ENCODE data around the gene MAP2K6. TPM values are rescaled to one million over a fixed set of nuclear protein-coding genes. Genes with fewer than 3 reads are reported as not detected.

Gene MAP2K6
- total and polyA plus RNA-seq, 2 experiments from 2014 or later, result 0.11 to 0.43 TPM

DNA sequence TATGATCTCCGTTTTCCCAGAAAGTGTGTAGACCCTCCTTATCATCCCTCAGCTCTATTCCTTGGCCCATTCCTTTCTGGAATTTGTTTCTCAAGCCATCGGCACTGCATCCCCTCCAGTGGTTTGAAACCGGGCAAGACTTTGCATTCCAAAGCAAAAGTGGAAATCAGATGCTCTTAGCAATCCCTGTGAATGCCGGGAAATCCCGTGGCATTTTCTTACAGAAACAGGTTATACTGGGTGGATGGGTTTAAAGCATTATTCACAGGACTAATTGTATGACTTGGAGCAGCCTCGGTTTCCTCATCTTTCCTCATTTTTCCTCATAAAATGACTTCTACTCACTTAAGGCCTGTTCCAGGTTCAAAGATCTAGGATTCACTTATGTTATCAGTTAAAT, 52.0 kb downstream of the MAP2K6 start:
- H3K36me3 ChIP-seq (ENCODE audit: low read depth), result no peaks in the 10 kb centered on the region
- in situ Hi-C loops (cut with MboI), result no loop called here
- H3K79me2 ChIP-seq (ENCODE audit: insufficient read depth), result no peaks in the 10 kb centered on the region

DNA sequence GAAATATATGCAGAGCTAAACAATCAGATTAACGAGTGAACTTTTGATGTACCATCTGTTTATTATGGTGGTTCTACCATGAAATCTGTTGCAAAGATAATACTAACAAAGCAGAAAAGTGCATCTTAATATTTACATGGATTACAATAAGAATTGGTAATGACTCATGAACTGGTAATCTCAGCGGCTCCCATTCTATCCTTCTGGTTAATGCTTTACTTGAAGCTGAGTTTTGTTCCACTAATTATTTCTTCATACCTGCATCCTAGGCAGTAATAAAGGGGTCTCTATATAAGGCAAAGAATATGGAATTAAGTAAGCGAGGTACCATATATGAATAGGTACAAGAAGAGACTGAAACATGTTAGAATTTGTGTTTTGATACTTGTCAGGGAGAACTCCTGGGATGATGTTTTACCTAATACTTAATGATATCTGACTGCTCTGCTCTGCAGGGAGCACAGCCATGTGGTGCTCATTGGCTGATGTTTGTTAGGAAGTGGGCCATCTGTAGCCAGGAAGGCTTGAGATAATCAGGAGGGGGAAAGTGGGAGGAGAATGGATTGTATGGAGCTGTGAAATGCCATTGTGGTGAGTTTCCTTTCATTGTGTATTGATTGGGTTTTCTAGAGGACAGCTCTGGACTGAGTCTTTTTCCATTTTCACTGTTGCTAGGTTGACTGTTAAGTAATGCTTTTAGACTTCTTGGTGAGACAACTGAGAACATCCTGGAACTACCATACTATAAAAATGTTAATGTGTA, 52.6 kb downstream of the MAP2K6 start:
- TF ChIP-seq EZH2 (IDR thresholded peaks at IDR 0.05; ENCODE audit: insufficient read depth, poor library complexity, severe bottlenecking) (no peak), EZH2phosphoT487 (IDR thresholded peaks at IDR 0.05; ENCODE audit: insufficient read depth, low read depth) (no peak)
- H3K9me2 ChIP-seq (ENCODE audit: insufficient read depth), result no peaks in the 10 kb centered on the region
- no peaks in the 10 kb centered on the region for H3K27me3 ChIP-seq (replicated peaks; ENCODE audit: insufficient read depth)
- 0 out of 2 replicates have a peak overlapping the region, but pooled peaks have one; percentile 24 for H2AFZ ChIP-seq
- H3K4me1 ChIP-seq (ENCODE audit: insufficient read depth), result no peaks in the 10 kb centered on the region
- no peaks in the 10 kb centered on the region for H3K9me3 ChIP-seq (ENCODE audit: low read depth)
- no peak overlapping the region for H3K27ac ChIP-seq
- in situ Hi-C loops (cut with MboI), result no loop called here
- no peaks in the 10 kb centered on the region for H4K20me1 ChIP-seq (ENCODE audit: insufficient read depth)
- WGBS, 2 experiments (ENCODE audit: low coverage in 1 of 2, low lambda C conversion rate in 2 of 2, missing lambda C conversion rate in 2 of 2), result 89 to 91% methylated on average over 3 of the region's 3 CpGs
- H3K36me3 ChIP-seq (ENCODE audit: low read depth), result no peaks in the 10 kb centered on the region
- H3K4me3 ChIP-seq, result no peak overlapping the region
- H3K9ac ChIP-seq, result no peak overlapping the region
- H3F3A ChIP-seq (ENCODE audit: insufficient read depth), result peaks cover 8% of the 10 kb centered on the region; the same call in 1 of the 2 replicates
- H3K79me2 ChIP-seq (ENCODE audit: insufficient read depth), result no peaks in the 10 kb centered on the region
- no peak overlapping the region for H3K4me2 ChIP-seq (ENCODE audit: unreplicated experiment)
- DNase-seq, result peak; percentile 22

More for the DNA sequence above, 52.0 kb downstream of the MAP2K6 start:
- no peak for DNase-seq
- TF ChIP-seq EZH2phosphoT487 (IDR thresholded peaks at IDR 0.05; ENCODE audit: insufficient read depth, low read depth) (no peak), EZH2 (IDR thresholded peaks at IDR 0.05; ENCODE audit: insufficient read depth, poor library complexity, severe bottlenecking) (no peak)
- no peak overlapping the region for H2AFZ ChIP-seq
- 68 to 69% methylated on average over 6 of the region's 6 CpGs for WGBS, 2 experiments (ENCODE audit: low coverage in 1 of 2, low lambda C conversion rate in 2 of 2, missing lambda C conversion rate in 2 of 2)
- H3K9me3 ChIP-seq (ENCODE audit: low read depth), result no peaks in the 10 kb centered on the region
- H3K4me3 ChIP-seq, result no peak overlapping the region
- H3K4me1 ChIP-seq (ENCODE audit: insufficient read depth), result no peaks in the 10 kb centered on the region
- no peaks in the 10 kb centered on the region for H3K27me3 ChIP-seq (replicated peaks; ENCODE audit: insufficient read depth)
- no peak overlapping the region for H3K27ac ChIP-seq
- no peaks in the 10 kb centered on the region for H4K20me1 ChIP-seq (ENCODE audit: insufficient read depth)
- H3K9ac ChIP-seq, result no peak overlapping the region
- H3F3A ChIP-seq (ENCODE audit: insufficient read depth), result peaks cover 8% of the 10 kb centered on the region; the same call in 1 of the 2 replicates
- no peaks in the 10 kb centered on the region for H3K9me2 ChIP-seq (ENCODE audit: insufficient read depth)
- H3K4me2 ChIP-seq (ENCODE audit: unreplicated experiment), result no peak overlapping the region

DNA sequence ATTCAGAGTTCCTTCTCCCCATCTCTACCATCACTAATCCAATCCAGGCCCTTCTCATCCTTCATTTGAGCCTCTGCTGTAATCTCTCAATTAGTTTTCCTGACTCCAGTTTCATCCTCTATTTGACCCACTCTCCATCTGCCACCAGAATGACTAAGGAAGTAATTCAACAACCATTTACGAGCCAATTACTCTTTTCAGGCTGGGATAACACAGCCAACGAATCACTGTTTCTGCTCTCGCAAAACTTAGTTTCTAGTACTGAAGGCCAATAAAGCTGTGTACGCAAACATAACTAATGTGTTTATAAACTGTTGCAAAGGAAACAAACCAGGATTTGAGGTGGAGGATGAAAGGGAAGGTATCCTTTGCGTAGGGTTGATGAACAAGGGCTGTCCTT, 53.7 kb downstream of the MAP2K6 start:
- Histone ChIP-seq H3K9ac (no peak overlapping the region), H3K27me3 (replicated peaks; ENCODE audit: insufficient read depth) (no peaks in the 10 kb centered on the region), H3K9me3 (ENCODE audit: low read depth) (no peaks in the 10 kb centered on the region), H2AFZ (no peak overlapping the region), H3K79me2 (ENCODE audit: insufficient read depth) (no peaks in the 10 kb centered on the region), H3K9me2 (ENCODE audit: insufficient read depth) (no peaks in the 10 kb centered on the region), H3K36me3 (ENCODE audit: low read depth) (no peaks in the 10 kb centered on the region), H3K4me1 (ENCODE audit: insufficient read depth) (peaks cover 1% of the 10 kb centered on the region; the same call in 1 of the 2 replicates), H3K4me2 (ENCODE audit: unreplicated experiment) (no peak overlapping the region), H3K27ac (no peak overlapping the region), H3F3A (ENCODE audit: insufficient read depth) (peaks cover 8% of the 10 kb centered on the region; the same call in 1 of the 2 replicates), H3K4me3 (no peak overlapping the region), H4K20me1 (ENCODE audit: insufficient read depth) (no peaks in the 10 kb centered on the region)
- DNase-seq, result no peak
- TF ChIP-seq EZH2phosphoT487 (IDR thresholded peaks at IDR 0.05; ENCODE audit: insufficient read depth, low read depth) (no peak), EZH2 (IDR thresholded peaks at IDR 0.05; ENCODE audit: insufficient read depth, poor library complexity, severe bottlenecking) (no peak)
- 82% methylated on average over 5 of the region's 5 CpGs for WGBS, 2 experiments (ENCODE audit: low coverage in 1 of 2, low lambda C conversion rate in 2 of 2, missing lambda C conversion rate in 2 of 2)
- in situ Hi-C loops (cut with MboI), result no loop called here

DNA sequence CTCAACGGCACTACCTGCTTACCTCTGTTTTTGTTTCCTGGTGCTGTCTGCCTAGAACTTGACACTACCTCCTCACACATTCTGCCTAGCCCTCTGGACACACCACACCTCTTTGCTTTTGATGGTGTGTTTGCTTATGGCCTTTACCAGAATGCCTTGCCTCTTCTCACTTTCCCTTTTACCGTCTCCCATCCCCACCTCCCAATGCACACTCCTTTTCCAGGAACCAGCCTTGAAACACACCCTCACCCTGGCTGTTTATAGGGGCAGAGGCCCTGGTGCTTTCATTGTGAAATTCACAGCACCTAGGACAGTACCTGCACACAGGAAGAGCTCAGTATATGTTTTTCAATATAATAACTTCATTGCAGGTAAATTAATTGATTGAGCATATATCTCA, 56.2 kb downstream of the MAP2K6 start:
- H3K9me3 ChIP-seq (ENCODE audit: low read depth), result no peaks in the 10 kb centered on the region
- no peak overlapping the region for H3K4me2 ChIP-seq (ENCODE audit: unreplicated experiment)
- H3K9me2 ChIP-seq (ENCODE audit: insufficient read depth), result no peaks in the 10 kb centered on the region
- H2AFZ ChIP-seq, result no peak overlapping the region
- H3K27ac ChIP-seq, result no peak overlapping the region
- WGBS, 2 experiments (ENCODE audit: low coverage in 1 of 2, low lambda C conversion rate in 2 of 2, missing lambda C conversion rate in 2 of 2), result 71 to 83% methylated on average over 2 of the region's 2 CpGs
- no peaks in the 10 kb centered on the region for H4K20me1 ChIP-seq (ENCODE audit: insufficient read depth)
- no peak overlapping the region for H3K4me3 ChIP-seq
- no peaks in the 10 kb centered on the region for H3K79me2 ChIP-seq (ENCODE audit: insufficient read depth)
- no peaks in the 10 kb centered on the region for H3K27me3 ChIP-seq (replicated peaks; ENCODE audit: insufficient read depth)
- no peak for DNase-seq
- H3K36me3 ChIP-seq (ENCODE audit: low read depth), result no peaks in the 10 kb centered on the region
- peaks cover 19% of the 10 kb centered on the region for H3K4me1 ChIP-seq (ENCODE audit: insufficient read depth)
- H3K9ac ChIP-seq, result no peak overlapping the region
- peaks cover 22% of the 10 kb centered on the region for H3F3A ChIP-seq (ENCODE audit: insufficient read depth)
- in situ Hi-C loops (cut with MboI), result no loop called here
- TF ChIP-seq EZH2 (IDR thresholded peaks at IDR 0.05; ENCODE audit: insufficient read depth, poor library complexity, severe bottlenecking), result no peak
- TF ChIP-seq EZH2phosphoT487 (IDR thresholded peaks at IDR 0.05; ENCODE audit: insufficient read depth, low read depth), result no peak
